Stimulated activated naive CD4-positive, alpha-beta T cell (primary cell): ENCODE data around the gene TWF1.
A peak's percentile ranks its signal among the peaks of the same experiment; 100 is the strongest.
"Not testable (repeated sequence)": the region's sequence is repeated elsewhere in the genome, so short reads cannot be mapped to it uniquely, and the experiment has no call there.

Source experiments
- DNase-seq, 6 experiments: peaks; one replicate each; lab custom pipeline; 2025; lab: John Stamatoyannopoulos, UW

The TWF1 gene

GRCh38 chr12:43805860-43806736, at the start of gene TWF1:
TWF1 (minus strand) TSS chr12:43806317; CDS start chr12:43806245, 72 bp downstream.
- peak; percentile 70 to 94 (median 83) for DNase-seq

- DNase-seq: no peak
These were observed 46.6 kb upstream of the TWF1 start for GRCh38 chr12:43852744-43853143.

GRCh38 chr12:43848786-43849185, 42.7 kb upstream of the TWF1 start:
- no peak for DNase-seq

- no peak for DNase-seq
These were observed 42.0 kb upstream of the TWF1 start for GRCh38 chr12:43848226-43848507.

- DNase-seq: not testable (repeated sequence)
These were observed 41.5 kb upstream of the TWF1 start for GRCh38 chr12:43847425-43848225.

GRCh38 chr12:43842259-43842658, 36.1 kb upstream of the TWF1 start:
- DNase-seq: no peak

- no peak for DNase-seq
These were observed 35.1 kb upstream of the TWF1 start for GRCh38 chr12:43841253-43841652.

GRCh38 chr12:43840338-43840737, 34.2 kb upstream of the TWF1 start:
- DNase-seq: no peak

GRCh38 chr12:43836475-43836989, 30.4 kb upstream of the TWF1 start:
- peak in 1 of 6 experiments; percentile 22 for DNase-seq

GRCh38 chr12:43835656-43836474, 29.7 kb upstream of the TWF1 start, which contains the start of gene TMEM117:
TMEM117 (plus strand) TSS chr12:43836081.
- peak; percentile 30 to 83 (median 61) for DNase-seq

GRCh38 chr12:43835264-43835655, 29.1 kb upstream of the TWF1 start:
- DNase-seq: peak in 2 of 6 experiments; percentile 39 to 57

GRCh38 chr12:43832463-43833168, 26.5 kb upstream of the TWF1 start:
- peak in 3 of 6 experiments; percentile 9 to 19 (median 15) for DNase-seq

GRCh38 chr12:43827093-43827492, 21.0 kb upstream of the TWF1 start:
- no peak for DNase-seq

- no peak for DNase-seq
These were observed 20.6 kb upstream of the TWF1 start for GRCh38 chr12:43826681-43827080.

- DNase-seq: no peak
These were observed 18.2 kb upstream of the TWF1 start for GRCh38 chr12:43824207-43824775.

GRCh38 chr12:43816168-43816567, 10.1 kb upstream of the TWF1 start:
- no peak for DNase-seq

- DNase-seq: no peak
These were observed 9.3 kb upstream of the TWF1 start for GRCh38 chr12:43815416-43815815.

GRCh38 chr12:43812926-43813325, 6.8 kb upstream of the TWF1 start:
- DNase-seq: no peak

- no peak for DNase-seq
These were observed 5.9 kb upstream of the TWF1 start for GRCh38 chr12:43812057-43812456.

GRCh38 chr12:43807386-43807785, 1.3 kb upstream of the TWF1 start:
- no peak for DNase-seq

- DNase-seq: no peak
These were observed 588 bp upstream of the TWF1 start for GRCh38 chr12:43806737-43807072.
